Left lung (tissue), 14 donors: ENCODE results near the gene JKAMP. TPM values are rescaled to one million over a fixed set of nuclear protein-coding genes. Genes with fewer than 3 reads are reported as not detected.

ENCODE experiments used
- ATAC-seq: fragments of 200-7000 bp; cut with Tn5 transposase; one replicate; pipeline ENCODE4 v1.9.1; 2020; ENCODE audit warnings: moderate library complexity
- DNase-seq, 4 donors: peaks; one replicate each; pipeline ENCODE4 v3.0.0-alpha.2; 2013 to 2020
- H3K27ac ChIP-seq, 2 donors: fragments of 200-600 bp; sonication (generic) in 1 of 2; one replicate each; pipeline versions ENCODE4 v1.5.0 to v1.8.0; 2020 to 2021
- H3K27me3 ChIP-seq, 2 donors: fragments of 200-600 bp; sonication (generic) in 1 of 2; one replicate each; pipeline versions ENCODE4 v1.5.0 to v1.8.0; 2020 to 2021
- H3K36me3 ChIP-seq, 2 donors: fragments of 200-600 bp; sonication (generic) in 1 of 2; one replicate each; pipeline versions ENCODE4 v1.5.0 to v1.8.0; 2020 to 2021
- H3K4me1 ChIP-seq, 2 donors: fragments of 200-600 bp; one replicate each; pipeline ENCODE4 v1.8.0; 2021
- H3K4me3 ChIP-seq, 2 donors: fragments of 200-600 bp; sonication (generic) in 1 of 2; one replicate each; pipeline versions ENCODE4 v1.5.0 to v1.8.0; 2020 to 2021; ENCODE audit warnings: mild to moderate bottlenecking in 1 of 2
- H3K9me3 ChIP-seq, 2 donors: fragments of 200-600 bp; sonication (generic) in 1 of 2; one replicate each; pipeline versions ENCODE4 v1.5.0 to v1.8.0; 2020 to 2021
- intact Hi-C, 2 donors: fragments of 100-400 bp; cut with DNase I; formaldehyde crosslinking; loops; one replicate each; pipeline versions ENCODE4 v1.11.2 to v1.14.2; 2022
- long read RNA-seq, 12 donors: library from polyadenylated mRNA in 2 of 12; unstranded in 2 of 12; transcript quantifications; one replicate each; pipeline ENCODE4 v2.0.0 and lab custom pipeline, GENCODE V29; 2019 to 2026
- polyA plus RNA-seq, 6 donors: library from polyadenylated mRNA; unstranded; fragments of 120-200 nt; gene quantifications; one replicate each; pipeline ENCODE4 v1.2.1, GENCODE V29; 2013; ENCODE audit not compliant: insufficient read length in 6 of 6
- total RNA-seq, 2 donors: library from RNA; stranded (reverse); fragmentation: NEBNext Ultra II Directional; extraction: Animal tissue kit (Norgen Biotek cat#: 25700); gene quantifications; one replicate each; pipeline ENCODE4 v1.2.1, GENCODE V29; 2021
- TF ChIP-seq, protein P1 (sequence below), 2 donors: fragments of 200-600 bp; sonication (generic) in 1 of 2; IDR thresholded peaks; one replicate each; pipeline versions ENCODE4 v1.5.0 to v1.8.0; 2021; ENCODE audit warnings: antibody characterized with exemption in 2 of 2
- donor health status: DM: no; HTN: yes; CAD: no.
- donor health status: DM: no; HTN: no; CAD: no.

Gene JKAMP, protein sequence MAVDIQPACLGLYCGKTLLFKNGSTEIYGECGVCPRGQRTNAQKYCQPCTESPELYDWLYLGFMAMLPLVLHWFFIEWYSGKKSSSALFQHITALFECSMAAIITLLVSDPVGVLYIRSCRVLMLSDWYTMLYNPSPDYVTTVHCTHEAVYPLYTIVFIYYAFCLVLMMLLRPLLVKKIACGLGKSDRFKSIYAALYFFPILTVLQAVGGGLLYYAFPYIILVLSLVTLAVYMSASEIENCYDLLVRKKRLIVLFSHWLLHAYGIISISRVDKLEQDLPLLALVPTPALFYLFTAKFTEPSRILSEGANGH
- total RNA-seq: 10 to 100 TPM; 41.6 to 53.3 TPM
- polyA plus RNA-seq: 10 to 100 TPM; 75.5 to 90.1 (median 83.0) TPM
- long read RNA-seq, donor 1, transcript JKAMP-201 (7 exons, 1,726 nt): major isoform, 35 of 46 reads
- long read RNA-seq, donor 1, transcript JKAMP-214 (6 exons, 2,302 nt): minor isoform, 5 of 46 reads
- long read RNA-seq, donor 1, partial matches to known transcripts: 0 of 46 reads
- long read RNA-seq, donor 1, other reads (novel, unspliced or antisense): 0 of 46 reads
- long read RNA-seq, donor 2, transcript JKAMP-201 (7 exons, 1,726 nt): major isoform, 21 of 33 reads
- long read RNA-seq, donor 2, partial matches to known transcripts: 0 of 33 reads
- long read RNA-seq, donor 2, other reads (novel, unspliced or antisense): 0 of 33 reads
- long read RNA-seq, donor 3, transcript JKAMP-201 (7 exons, 1,726 nt): major isoform, 12 of 26 reads
- long read RNA-seq, donor 3, transcript JKAMP-203 (7 exons, 1,636 nt): minor isoform, 6 of 26 reads
- long read RNA-seq, donor 3, partial matches to known transcripts: 0 of 26 reads
- long read RNA-seq, donor 3, other reads (novel, unspliced or antisense): 0 of 26 reads
- long read RNA-seq, donor 4, transcript JKAMP-201 (7 exons, 1,726 nt): major isoform, 11 of 21 reads
- long read RNA-seq, donor 4, partial matches to known transcripts: 1 of 21 reads
- long read RNA-seq, donor 4, other reads (novel, unspliced or antisense): 5 of 21 reads
- long read RNA-seq, donor 5, transcript JKAMP-201 (7 exons, 1,726 nt): major isoform, 13 of 26 reads
- long read RNA-seq, donor 5, transcript JKAMP-203 (7 exons, 1,636 nt): minor isoform, 5 of 26 reads
- long read RNA-seq, donor 5, partial matches to known transcripts: 0 of 26 reads
- long read RNA-seq, donor 5, other reads (novel, unspliced or antisense): 0 of 26 reads
- long read RNA-seq, donor 6, transcript JKAMP-214 (6 exons, 2,302 nt): minor isoform, 6 of 48 reads
- long read RNA-seq, donor 6, transcript JKAMP-201 (7 exons, 1,726 nt): major isoform, 21 of 48 reads
- long read RNA-seq, donor 6, transcript JKAMP-203 (7 exons, 1,636 nt): minor isoform, 13 of 48 reads
- long read RNA-seq, donor 6, partial matches to known transcripts: 0 of 48 reads
- long read RNA-seq, donor 6, other reads (novel, unspliced or antisense): 0 of 48 reads
- long read RNA-seq, donor 7, transcript JKAMP-201 (7 exons, 1,726 nt): major isoform, 14 of 25 reads
- long read RNA-seq, donor 7, transcript JKAMP-203 (7 exons, 1,636 nt): minor isoform, 7 of 25 reads
- long read RNA-seq, donor 7, partial matches to known transcripts: 0 of 25 reads
- long read RNA-seq, donor 7, other reads (novel, unspliced or antisense): 0 of 25 reads
- long read RNA-seq, donor 8, transcript JKAMP-201 (7 exons, 1,726 nt): major isoform, 16 of 25 reads
- long read RNA-seq, donor 8, transcript JKAMP-205 (2 exons, 569 nt): minor isoform, 5 of 25 reads
- long read RNA-seq, donor 8, partial matches to known transcripts: 0 of 25 reads
- long read RNA-seq, donor 8, other reads (novel, unspliced or antisense): 0 of 25 reads
- long read RNA-seq, donor 9: 0 reads
- long read RNA-seq, donor 10, transcript JKAMP-201 (7 exons, 1,726 nt): major isoform, 7 of 13 reads
- long read RNA-seq, donor 10, partial matches to known transcripts: 0 of 13 reads
- long read RNA-seq, donor 10, other reads (novel, unspliced or antisense): 1 of 13 reads
- long read RNA-seq, donor 11, transcript JKAMP-214 (6 exons, 2,302 nt): minor isoform, 5 of 45 reads
- long read RNA-seq, donor 11, transcript JKAMP-201 (7 exons, 1,726 nt): major isoform, 27 of 45 reads
- long read RNA-seq, donor 11, transcript JKAMP-203 (7 exons, 1,636 nt): minor isoform, 6 of 45 reads
- long read RNA-seq, donor 11, partial matches to known transcripts: 0 of 45 reads
- long read RNA-seq, donor 11, other reads (novel, unspliced or antisense): 0 of 45 reads
- long read RNA-seq, donor 12, transcript JKAMP-201 (7 exons, 1,726 nt): major isoform, 8 of 18 reads
- long read RNA-seq, donor 12, partial matches to known transcripts: 0 of 18 reads
- long read RNA-seq, donor 12, other reads (novel, unspliced or antisense): 0 of 18 reads

DNA sequence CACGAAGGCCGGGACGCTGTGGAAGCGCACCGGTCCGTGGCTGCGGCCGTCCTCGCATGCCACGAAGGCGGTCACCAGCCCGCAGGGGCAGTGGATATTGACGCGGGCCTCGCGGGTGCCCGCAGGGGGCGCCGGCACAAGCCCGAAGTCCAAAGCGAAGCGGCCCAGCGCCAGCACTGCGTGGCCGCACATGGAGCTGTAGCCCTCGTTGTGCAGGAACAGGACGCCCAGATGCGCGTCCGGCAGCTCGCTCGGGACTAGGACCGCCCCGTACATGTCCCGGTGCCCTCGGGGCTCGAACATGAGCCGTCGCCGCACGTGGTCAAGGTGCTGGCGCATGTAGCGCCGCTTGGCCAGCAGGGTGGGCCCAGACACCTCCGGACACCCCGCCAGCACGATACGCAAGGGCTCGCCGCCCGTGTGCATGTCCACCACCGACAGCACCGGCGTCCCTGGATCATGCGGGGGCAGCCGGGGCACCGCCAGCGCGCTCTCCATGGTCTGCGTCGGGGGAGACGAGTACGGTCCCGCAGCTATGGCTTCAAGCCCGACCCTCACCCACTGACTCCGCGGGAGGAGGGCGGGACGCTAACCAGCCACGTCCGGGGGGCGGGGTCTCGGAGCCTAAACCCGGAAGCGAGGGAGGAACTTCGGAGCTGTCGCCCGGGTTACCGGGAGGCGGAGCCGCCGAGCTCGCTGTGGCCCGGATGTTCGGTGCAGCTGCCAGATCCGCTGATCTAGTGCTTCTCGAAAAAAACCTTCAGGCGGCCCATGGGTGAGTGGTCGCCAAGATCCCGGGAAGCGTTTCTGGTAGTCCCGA is at the start of gene JKAMP, which contains the start of gene L3HYPDH:
Gene JKAMP, plus strand, starts transcription at position 699 of the 820 bp plus-strand sequence. Its CDS starts 73 bp downstream, at position 772.
Gene L3HYPDH, minus strand, starts transcription at position 590 of the 820 bp plus-strand sequence. Its CDS starts 92 bp downstream, at position 498.
- no peaks in the 10 kb centered on the region for H3K9me3 ChIP-seq
- peak within 1 kb of the TSS; percentile 93 to 94 for H3K4me3 ChIP-seq
- H3K27ac ChIP-seq: peak within 1 kb of the TSS; percentile 93 to 96
- DNase-seq (peak; percentile 97 to 99 (median 98)), ATAC-seq (peak; percentile 97)
- TF ChIP-seq, protein P1, sequence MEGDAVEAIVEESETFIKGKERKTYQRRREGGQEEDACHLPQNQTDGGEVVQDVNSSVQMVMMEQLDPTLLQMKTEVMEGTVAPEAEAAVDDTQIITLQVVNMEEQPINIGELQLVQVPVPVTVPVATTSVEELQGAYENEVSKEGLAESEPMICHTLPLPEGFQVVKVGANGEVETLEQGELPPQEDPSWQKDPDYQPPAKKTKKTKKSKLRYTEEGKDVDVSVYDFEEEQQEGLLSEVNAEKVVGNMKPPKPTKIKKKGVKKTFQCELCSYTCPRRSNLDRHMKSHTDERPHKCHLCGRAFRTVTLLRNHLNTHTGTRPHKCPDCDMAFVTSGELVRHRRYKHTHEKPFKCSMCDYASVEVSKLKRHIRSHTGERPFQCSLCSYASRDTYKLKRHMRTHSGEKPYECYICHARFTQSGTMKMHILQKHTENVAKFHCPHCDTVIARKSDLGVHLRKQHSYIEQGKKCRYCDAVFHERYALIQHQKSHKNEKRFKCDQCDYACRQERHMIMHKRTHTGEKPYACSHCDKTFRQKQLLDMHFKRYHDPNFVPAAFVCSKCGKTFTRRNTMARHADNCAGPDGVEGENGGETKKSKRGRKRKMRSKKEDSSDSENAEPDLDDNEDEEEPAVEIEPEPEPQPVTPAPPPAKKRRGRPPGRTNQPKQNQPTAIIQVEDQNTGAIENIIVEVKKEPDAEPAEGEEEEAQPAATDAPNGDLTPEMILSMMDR (IDR thresholded peaks at IDR 0.05): peak; percentile 57 to 64
- H3K4me1 ChIP-seq: peaks cover 22 to 71% of the 10 kb centered on the region in 2 donors
- H3K27me3 ChIP-seq: no peaks in the 10 kb centered on the region
- H3K36me3 ChIP-seq: peaks cover 0 to 4% of the 10 kb centered on the region in 2 donors
- intact Hi-C loops: no loop called here

DNA sequence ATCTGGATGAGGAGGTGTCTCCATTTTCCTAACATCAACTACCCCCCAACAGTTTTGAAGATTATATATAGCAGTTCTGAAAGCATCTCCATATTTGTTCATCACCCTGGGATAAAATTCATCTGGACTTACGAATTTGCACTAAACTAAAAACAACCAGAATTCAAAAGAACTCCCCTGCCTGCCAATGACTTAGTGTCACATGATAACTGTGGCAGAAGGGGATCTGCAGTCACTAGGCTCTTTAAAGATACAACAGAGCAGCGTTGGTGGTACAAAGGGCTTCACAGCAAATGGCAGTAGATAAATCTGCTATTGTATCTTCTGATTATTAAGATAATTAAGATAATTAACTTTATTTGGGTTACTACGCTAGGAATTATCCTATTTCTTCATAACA is 49.2 kb upstream of the JKAMP start:
- ATAC-seq (no peak), DNase-seq (no peak)
- Histone ChIP-seq H3K4me1 (peaks cover 0 to 7% of the 10 kb centered on the region in 2 donors), H3K9me3 (no peaks in the 10 kb centered on the region), H3K27me3 (no peaks in the 10 kb centered on the region), H3K27ac (no peak overlapping the region), H3K36me3 (no peaks in the 10 kb centered on the region), H3K4me3 (no peak overlapping the region)
- intact Hi-C loops: no loop called here
- TF ChIP-seq, protein P1 (IDR thresholded peaks at IDR 0.05): no peak

DNA sequence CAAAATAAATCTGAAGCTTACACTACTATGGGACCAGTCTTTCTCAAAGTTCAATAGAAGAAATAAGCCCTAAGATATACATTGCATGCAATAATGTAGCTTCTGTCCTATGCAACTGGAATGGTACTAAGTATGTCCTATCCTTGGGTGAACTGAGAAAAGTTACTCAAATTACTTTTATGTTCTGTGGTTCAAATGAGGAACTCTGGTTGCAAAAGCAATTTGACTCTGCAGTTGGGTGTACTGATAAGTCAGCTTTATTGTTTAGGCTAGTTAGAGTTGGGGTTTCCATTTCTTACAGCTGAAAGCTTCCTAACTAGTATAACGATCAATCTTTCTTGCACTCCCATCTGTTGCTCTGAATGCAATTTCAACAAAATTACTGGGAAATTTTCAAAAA is 48.3 kb upstream of the JKAMP start:
- H3K4me1 ChIP-seq: peaks cover 0 to 7% of the 10 kb centered on the region in 2 donors
- TF ChIP-seq, protein P1 (IDR thresholded peaks at IDR 0.05): no peak
- no peak for ATAC-seq
- no peaks in the 10 kb centered on the region for H3K27me3 ChIP-seq
- no peak for DNase-seq
- no peaks in the 10 kb centered on the region for H3K36me3 ChIP-seq
- intact Hi-C loops: no loop called here
- no peak overlapping the region for H3K27ac ChIP-seq
- no peak overlapping the region for H3K4me3 ChIP-seq
- no peaks in the 10 kb centered on the region for H3K9me3 ChIP-seq
